ENCODE data around the gene VEZF1.

DNA sequence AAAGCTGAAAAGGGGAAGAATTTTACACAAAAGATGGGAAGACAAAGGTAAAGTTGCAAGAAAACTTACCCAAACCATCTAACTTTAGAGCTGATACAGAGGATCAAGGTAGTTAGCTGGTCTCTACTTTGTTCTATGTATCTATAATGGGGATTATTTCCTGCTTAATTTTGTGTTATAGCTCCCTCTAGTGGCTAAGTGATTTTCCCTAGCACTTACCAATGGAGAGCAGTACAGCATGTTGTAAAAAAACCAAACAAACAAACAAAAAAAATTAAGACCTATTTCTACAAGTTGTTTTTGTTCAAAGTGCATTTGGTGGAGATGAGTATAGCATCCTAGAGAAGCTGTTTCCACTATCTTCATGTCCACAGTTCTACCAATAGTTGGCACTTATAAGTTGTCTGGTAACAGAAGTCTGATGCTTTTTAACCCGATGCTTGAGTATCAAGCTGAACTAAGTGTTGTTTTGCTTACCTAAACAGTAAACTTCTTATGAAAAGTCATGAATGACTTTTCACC, 11.5 kb upstream of the VEZF1 start:
- TF ChIP-seq CTCF (conservative IDR thresholded peaks at IDR 0.05; ENCODE audit: low read depth, low read length) (peak; percentile 99), EZH2 (IDR thresholded peaks at IDR 0.05; ENCODE audit: low read length, unreplicated experiment) (no peak)
